ENCODE results near the gene NCF4.

The NCF4 gene

GRCh38 chr22:36867695-36868094, 6.9 kb downstream of the NCF4 start:
- no peak for TF ChIP-seq CTCF (IDR thresholded peaks at IDR 0.05; ENCODE audit: extremely low read depth, insufficient read depth, missing control alignments)
- no peak for DNase-seq (ENCODE audit: low spot score)
- in situ Hi-C loops (cut with MboI; ENCODE audit: low pct_unique_long_range_greater_than_20kb, low sequenced_read_pairs, unreplicated experiment): no loop called here

- no peak for DNase-seq (ENCODE audit: low spot score)
- TF ChIP-seq CTCF (IDR thresholded peaks at IDR 0.05; ENCODE audit: extremely low read depth, insufficient read depth, missing control alignments): no peak
- in situ Hi-C loops (cut with MboI; ENCODE audit: low pct_unique_long_range_greater_than_20kb, low sequenced_read_pairs, unreplicated experiment): no loop called here
Measured at GRCh38 chr22:36868546-36869181, 7.9 kb downstream of the NCF4 start.

- TF ChIP-seq CTCF (IDR thresholded peaks at IDR 0.05; ENCODE audit: extremely low read depth, insufficient read depth, missing control alignments): no peak
- no peak for DNase-seq (ENCODE audit: low spot score)
- in situ Hi-C loops (cut with MboI; ENCODE audit: low pct_unique_long_range_greater_than_20kb, low sequenced_read_pairs, unreplicated experiment): no loop called here
Measured at GRCh38 chr22:36870250-36870649, 9.4 kb downstream of the NCF4 start.

GRCh38 chr22:36871669-36872081, 10.9 kb downstream of the NCF4 start:
- DNase-seq (ENCODE audit: low spot score): no peak
- TF ChIP-seq CTCF (IDR thresholded peaks at IDR 0.05; ENCODE audit: extremely low read depth, insufficient read depth, missing control alignments): no peak
- in situ Hi-C loops (cut with MboI; ENCODE audit: low pct_unique_long_range_greater_than_20kb, low sequenced_read_pairs, unreplicated experiment): no loop called here

- in situ Hi-C loops (cut with MboI; ENCODE audit: low pct_unique_long_range_greater_than_20kb, low sequenced_read_pairs, unreplicated experiment): no loop called here
- DNase-seq (ENCODE audit: low spot score): no peak
- no peak for TF ChIP-seq CTCF (IDR thresholded peaks at IDR 0.05; ENCODE audit: extremely low read depth, insufficient read depth, missing control alignments)
Measured at GRCh38 chr22:36872084-36872483, 11.3 kb downstream of the NCF4 start.

GRCh38 chr22:36872866-36873498, 12.2 kb downstream of the NCF4 start:
- in situ Hi-C loops (cut with MboI; ENCODE audit: low pct_unique_long_range_greater_than_20kb, low sequenced_read_pairs, unreplicated experiment): no loop called here
- TF ChIP-seq CTCF (IDR thresholded peaks at IDR 0.05; ENCODE audit: extremely low read depth, insufficient read depth, missing control alignments): no peak
- no peak for DNase-seq (ENCODE audit: low spot score)

Measured in GM13977 (cell line).